ENCODE measurements around the gene SHISAL1. TPM values are rescaled to one million over a fixed set of nuclear protein-coding genes. Genes with fewer than 3 reads are reported as not detected.
A peak's percentile ranks its signal among the peaks of the same experiment; 100 is the strongest.

SHISAL1 gene
- total RNA-seq, 1 experiment from 2014 or later = 2.9 TPM

DNA sequence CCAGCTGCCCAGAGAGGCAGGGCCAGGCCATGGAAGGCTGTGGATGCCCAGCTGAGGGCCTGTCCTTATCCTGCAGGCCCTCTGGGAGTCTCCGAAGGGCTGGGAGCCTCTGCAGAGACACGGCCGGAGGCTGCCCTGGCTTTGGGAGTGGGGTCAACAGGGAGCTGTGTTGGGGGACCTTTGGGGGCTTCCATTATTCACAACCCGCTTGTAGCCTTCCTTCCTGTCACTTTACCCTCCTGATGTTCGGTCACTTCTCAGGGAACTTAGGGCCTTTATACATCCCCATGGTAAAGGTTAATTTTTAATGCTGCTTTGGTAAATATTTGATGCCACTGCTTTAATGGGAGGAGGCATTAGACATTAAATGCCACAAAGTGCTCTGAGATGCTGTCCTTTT, 44.9 kb downstream of the SHISAL1 start:
- Mint-ChIP-seq H3K4me3 (no peak overlapping the region), H3K36me3 (ENCODE audit: insufficient read depth in 1 of 3, low read depth in 3 of 3) (peaks cover 2 to 12% (median 2%) of the 10 kb centered on the region in 3 experiments; a peak in 3 of 7 replicates), H3K27me3 (ENCODE audit: low read depth) (peaks cover 2% of the 10 kb centered on the region), H3K9me3 (peaks cover 3 to 7% of the 10 kb centered on the region in 2 experiments; a peak in 2 of 5 replicates), H3K4me1 (peaks cover 9 to 12% of the 10 kb centered on the region in 2 experiments), H3K27ac (peak overlapping the region in 2 of 3 experiments; percentile 51 to 70; a peak in 3 of 7 replicates)
- no peak overlapping the region for H3K9ac ChIP-seq (ENCODE audit: extremely low read depth, insufficient read length, low read length)
- H3K79me2 ChIP-seq (ENCODE audit: insufficient read depth, low read length) = no peaks in the 10 kb centered on the region
- no peaks in the 10 kb centered on the region for H4K20me1 ChIP-seq (ENCODE audit: control insufficient read depth, insufficient read depth, insufficient read length)
- WGBS (ENCODE audit: extremely low coverage, insufficient read length, low lambda C conversion rate) = no CpG with 5 or more reads among the region's 5 CpGs
- no peak overlapping the region for H2AFZ ChIP-seq (ENCODE audit: low read length)
- H2BK12ac ChIP-seq (ENCODE audit: insufficient read length, low read depth, low read length) = no peak overlapping the region
- H2BK15ac ChIP-seq (ENCODE audit: low read depth, low read length) = no peak overlapping the region
- no peak overlapping the region for H3K23ac ChIP-seq (ENCODE audit: insufficient read length, low read depth, low read length)
- no peaks in the 10 kb centered on the region for H3K23me2 ChIP-seq (ENCODE audit: insufficient read length, low read depth, low read length, poor library complexity, severe bottlenecking)
- H3K4me2 ChIP-seq (ENCODE audit: insufficient read depth, insufficient read length, low read length) = no peak overlapping the region
- H3K18ac ChIP-seq (ENCODE audit: insufficient read length, low read depth, low read length) = no peak overlapping the region
- no peak for DNase-seq
- no peak overlapping the region for H3K56ac ChIP-seq (ENCODE audit: insufficient read length, low read depth, low read length)
- no peaks in the 10 kb centered on the region for H3K9me3 ChIP-seq (ENCODE audit: control insufficient read depth, low read depth, low read length)
- no peak overlapping the region for H3K14ac ChIP-seq (ENCODE audit: insufficient read depth, low read length)
- H3K4ac ChIP-seq (ENCODE audit: low read depth, low read length) = no peak overlapping the region
- H2AK5ac ChIP-seq (ENCODE audit: insufficient read length, low read length) = no peak overlapping the region
- no peak overlapping the region for H3T11ph ChIP-seq (ENCODE audit: low read length)
- H3K27ac ChIP-seq (ENCODE audit: insufficient read length, low read depth, low read length) = no peak overlapping the region
- H2BK20ac ChIP-seq (ENCODE audit: low read depth, low read length, poor library complexity, severe bottlenecking) = no peak overlapping the region
- H3K79me1 ChIP-seq (ENCODE audit: insufficient read depth, low read depth, low read length, poor library complexity, severe bottlenecking) = no peaks in the 10 kb centered on the region
- no peak overlapping the region for H2BK120ac ChIP-seq (ENCODE audit: low read depth, low read length, poor library complexity, severe bottlenecking)
- TF ChIP-seq, protein P1, sequence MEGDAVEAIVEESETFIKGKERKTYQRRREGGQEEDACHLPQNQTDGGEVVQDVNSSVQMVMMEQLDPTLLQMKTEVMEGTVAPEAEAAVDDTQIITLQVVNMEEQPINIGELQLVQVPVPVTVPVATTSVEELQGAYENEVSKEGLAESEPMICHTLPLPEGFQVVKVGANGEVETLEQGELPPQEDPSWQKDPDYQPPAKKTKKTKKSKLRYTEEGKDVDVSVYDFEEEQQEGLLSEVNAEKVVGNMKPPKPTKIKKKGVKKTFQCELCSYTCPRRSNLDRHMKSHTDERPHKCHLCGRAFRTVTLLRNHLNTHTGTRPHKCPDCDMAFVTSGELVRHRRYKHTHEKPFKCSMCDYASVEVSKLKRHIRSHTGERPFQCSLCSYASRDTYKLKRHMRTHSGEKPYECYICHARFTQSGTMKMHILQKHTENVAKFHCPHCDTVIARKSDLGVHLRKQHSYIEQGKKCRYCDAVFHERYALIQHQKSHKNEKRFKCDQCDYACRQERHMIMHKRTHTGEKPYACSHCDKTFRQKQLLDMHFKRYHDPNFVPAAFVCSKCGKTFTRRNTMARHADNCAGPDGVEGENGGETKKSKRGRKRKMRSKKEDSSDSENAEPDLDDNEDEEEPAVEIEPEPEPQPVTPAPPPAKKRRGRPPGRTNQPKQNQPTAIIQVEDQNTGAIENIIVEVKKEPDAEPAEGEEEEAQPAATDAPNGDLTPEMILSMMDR (conservative IDR thresholded peaks at IDR 0.05) = no peak
- no peaks in the 10 kb centered on the region for H3K27me3 ChIP-seq (ENCODE audit: insufficient read depth, low read length)
- no peaks in the 10 kb centered on the region for H3K4me1 ChIP-seq (ENCODE audit: insufficient read depth, low read length)
- no peak overlapping the region for H4K8ac ChIP-seq (replicated peaks; ENCODE audit: insufficient read length, low read depth, low read length)
- H4K91ac ChIP-seq (ENCODE audit: insufficient read length, low read depth, low read length) = no peak overlapping the region
- H2BK5ac ChIP-seq (ENCODE audit: insufficient read length, low read length) = no peak overlapping the region
- H4K5ac ChIP-seq (ENCODE audit: insufficient read length, low read depth, low read length) = no peak overlapping the region
